ENCODE measurements around the gene ASPSCR1.

- TF ChIP-seq CTCF (conservative IDR thresholded peaks at IDR 0.05; ENCODE audit: low read length), result no peak
- TF ChIP-seq EZH2phosphoT487 (IDR thresholded peaks at IDR 0.05; ENCODE audit: borderline replicate concordance, low read depth, low read length), result no peak
Observed at GRCh38 chr17:81929253-81930141, 47.9 kb upstream of the ASPSCR1 start.
